ENCODE data around the gene RTN4RL1.

RTN4RL1 gene

DNA sequence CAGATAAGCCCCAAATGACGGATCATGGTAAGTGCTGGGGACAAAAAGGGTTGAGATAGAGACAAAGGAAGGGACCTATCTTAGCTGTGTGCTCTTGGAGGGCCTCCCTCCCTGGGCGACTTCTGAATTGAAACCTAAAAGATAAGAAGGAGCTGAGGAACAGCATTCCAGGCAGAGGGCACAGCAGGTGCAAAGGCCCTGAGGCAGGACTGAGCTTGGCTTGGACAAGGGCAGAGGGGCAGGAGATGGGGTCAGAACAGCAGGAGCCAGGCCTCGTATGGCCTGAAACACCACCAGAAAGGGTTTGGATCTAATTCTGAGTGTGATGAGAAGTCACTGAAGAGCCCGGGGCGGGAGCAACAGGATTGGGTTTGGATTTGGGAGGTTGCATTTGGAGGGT is 75.4 kb downstream of the RTN4RL1 start:
- H3K4me3 Mint-ChIP-seq, result no peak overlapping the region
- DNase-seq (no peak), ATAC-seq (replicated peaks) (no peak)
- H3K27me3 Mint-ChIP-seq, result peaks cover 10 to 12% of the 10 kb centered on the region in 2 donors
- no peaks in the 10 kb centered on the region for H3K36me3 Mint-ChIP-seq (ENCODE audit: insufficient read depth)
- H3K9me3 Mint-ChIP-seq, result no peaks in the 10 kb centered on the region
- no peak overlapping the region for H3K27ac Mint-ChIP-seq
- no peaks in the 10 kb centered on the region for H3K4me1 Mint-ChIP-seq (ENCODE audit: low read depth in 2 of 2)

DNA sequence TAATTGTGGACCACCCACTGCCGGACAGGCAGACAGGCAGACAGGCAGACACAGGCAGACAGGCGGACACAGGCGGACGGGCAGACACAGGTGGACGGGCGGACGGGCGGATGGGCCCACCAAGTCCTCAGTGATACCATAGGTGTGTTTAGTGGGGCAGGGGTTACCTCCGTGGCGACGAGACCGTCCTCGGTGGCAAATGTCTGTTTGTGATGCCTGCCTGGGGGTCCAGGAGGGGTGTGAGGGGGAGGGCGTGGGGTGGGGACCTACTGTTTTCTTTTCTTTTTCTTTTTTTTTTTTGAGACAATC is 76.7 kb downstream of the RTN4RL1 start:
- Mint-ChIP-seq H3K4me1 (ENCODE audit: low read depth in 2 of 2) (peaks cover 0 to 2% of the 10 kb centered on the region in 2 donors), H3K27ac (no peak overlapping the region), H3K36me3 (ENCODE audit: insufficient read depth) (peaks cover 3% of the 10 kb centered on the region), H3K27me3 (peaks cover 6 to 10% of the 10 kb centered on the region in 2 donors), H3K4me3 (no peak overlapping the region), H3K9me3 (no peaks in the 10 kb centered on the region)
- DNase-seq, result no peak
- no peak for ATAC-seq (replicated peaks)

DNA sequence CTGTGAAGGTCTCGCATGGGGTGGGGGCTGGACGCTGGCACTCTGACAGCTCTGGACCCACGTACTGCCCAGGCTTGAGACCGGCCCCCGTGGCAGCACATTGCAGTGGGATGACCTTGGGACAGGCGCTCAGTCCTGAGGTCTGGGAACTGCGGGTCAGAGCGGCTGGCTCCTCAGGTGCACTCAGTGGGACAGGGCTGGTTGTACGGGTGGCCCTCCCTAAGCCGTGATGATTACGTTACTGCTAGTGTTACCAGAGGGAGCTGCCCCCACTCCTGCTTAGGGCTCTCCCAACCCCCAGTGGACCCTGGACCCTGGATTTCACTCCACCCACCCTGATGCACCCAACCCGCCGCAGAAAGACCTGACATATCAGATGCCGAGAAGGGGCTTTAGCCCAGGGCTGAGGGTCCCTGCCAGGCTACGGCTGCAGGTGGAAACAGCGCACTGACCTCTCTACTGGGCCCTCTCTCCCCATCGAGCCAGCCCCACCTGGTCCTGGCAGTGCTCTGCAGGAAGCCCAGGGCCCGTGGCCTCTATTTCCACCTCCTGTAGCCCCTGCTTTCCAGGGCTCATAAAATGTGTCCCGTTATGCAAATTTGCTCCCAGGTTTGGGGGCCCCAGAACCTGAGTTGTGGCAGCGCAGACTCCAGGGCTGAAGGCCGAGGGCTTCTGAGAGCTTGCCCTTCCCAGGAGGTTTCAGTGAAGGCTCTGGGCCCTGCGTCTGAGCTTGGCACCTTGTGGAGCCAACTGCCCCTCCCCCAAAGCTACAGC is 77.2 kb downstream of the RTN4RL1 start:
- Mint-ChIP-seq H3K36me3 (ENCODE audit: insufficient read depth) (peaks cover 3% of the 10 kb centered on the region), H3K4me3 (no peak overlapping the region), H3K9me3 (no peaks in the 10 kb centered on the region), H3K4me1 (ENCODE audit: low read depth in 2 of 2) (peaks cover 0 to 2% of the 10 kb centered on the region in 2 donors), H3K27ac (no peak overlapping the region), H3K27me3 (peaks cover 6 to 10% of the 10 kb centered on the region in 2 donors)
- no peak for DNase-seq
- ATAC-seq (replicated peaks), result no peak

- H3K9me3 Mint-ChIP-seq, result no peaks in the 10 kb centered on the region
- ATAC-seq (replicated peaks) (no peak), DNase-seq (no peak)
- H3K27me3 Mint-ChIP-seq, result peaks cover 6 to 10% of the 10 kb centered on the region in 2 donors
- peaks cover 0 to 2% of the 10 kb centered on the region in 2 donors for H3K4me1 Mint-ChIP-seq (ENCODE audit: low read depth in 2 of 2)
- H3K4me3 Mint-ChIP-seq, result no peak overlapping the region
- no peak overlapping the region for H3K27ac Mint-ChIP-seq
- peaks cover 3% of the 10 kb centered on the region for H3K36me3 Mint-ChIP-seq (ENCODE audit: insufficient read depth)
Measured at GRCh38 chr17:1947229-1947742, 77.8 kb downstream of the RTN4RL1 start.

DNA sequence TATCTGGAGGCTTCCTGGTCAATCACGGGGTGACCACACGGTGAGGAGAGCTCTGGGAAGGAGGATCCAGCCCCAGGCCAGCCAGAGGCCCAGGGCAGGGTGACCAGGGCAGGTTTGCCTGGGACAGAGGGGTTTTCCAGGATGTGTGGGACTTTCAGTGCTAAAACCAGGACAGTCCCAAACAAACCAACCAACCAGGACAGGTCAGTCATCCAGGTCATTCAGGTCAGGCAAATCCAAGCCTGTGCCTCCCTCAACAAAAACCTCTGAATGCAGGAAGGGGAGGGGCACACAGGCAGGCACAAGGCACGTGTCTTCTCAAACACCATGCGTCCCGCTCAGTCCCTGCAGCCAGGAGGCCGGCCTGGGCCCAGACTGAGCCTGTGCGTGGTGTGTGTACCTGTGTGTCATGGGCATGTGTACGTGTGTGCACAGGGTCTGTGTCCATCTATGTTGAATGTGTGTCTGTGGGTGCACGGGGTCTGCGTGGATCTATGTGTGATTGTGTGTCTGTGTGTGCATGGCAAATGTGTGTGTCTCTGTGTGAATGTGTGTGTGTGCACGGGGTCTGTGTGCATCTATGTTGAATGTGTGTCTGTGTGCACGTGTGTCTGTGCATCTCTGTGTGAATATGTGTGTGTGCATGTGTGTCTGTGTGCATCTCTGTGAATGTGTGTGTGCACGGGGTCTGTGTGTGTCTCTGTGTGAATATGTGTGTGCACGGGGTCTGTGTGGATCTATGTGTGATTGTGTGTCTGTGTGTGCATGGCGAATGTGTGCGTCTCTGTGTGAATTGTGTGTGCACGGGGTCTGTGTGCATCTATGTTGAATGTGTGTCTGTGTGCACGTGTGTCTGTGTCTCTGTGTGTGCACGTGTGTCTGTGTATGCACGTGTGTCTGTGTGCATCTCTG is 78.9 kb downstream of the RTN4RL1 start:
- ATAC-seq (replicated peaks), result no peak
- no peak overlapping the region for H3K27ac Mint-ChIP-seq
- no peaks in the 10 kb centered on the region for H3K9me3 Mint-ChIP-seq

GRCh38 chr17:1945621-1946020 is 79.5 kb downstream of the RTN4RL1 start:
- H3K9me3 Mint-ChIP-seq, result no peaks in the 10 kb centered on the region
- peaks cover 3% of the 10 kb centered on the region for H3K36me3 Mint-ChIP-seq (ENCODE audit: insufficient read depth)
- DNase-seq, result no peak
- H3K27me3 Mint-ChIP-seq, result peaks cover 6 to 15% of the 10 kb centered on the region in 2 donors
- H3K4me3 Mint-ChIP-seq, result no peak overlapping the region
- peaks cover 0 to 2% of the 10 kb centered on the region in 2 donors for H3K4me1 Mint-ChIP-seq (ENCODE audit: low read depth in 2 of 2)
- peak overlapping the region in 1 of 2 donors; percentile 62 for H3K27ac Mint-ChIP-seq
- ATAC-seq (replicated peaks), result no peak

More for the DNA sequence above, 78.9 kb downstream of the RTN4RL1 start:
- Mint-ChIP-seq H3K4me1 (ENCODE audit: low read depth in 2 of 2) (peaks cover 0 to 2% of the 10 kb centered on the region in 2 donors), H3K36me3 (ENCODE audit: insufficient read depth) (peaks cover 3% of the 10 kb centered on the region), H3K4me3 (no peak overlapping the region), H3K27me3 (peaks cover 6 to 10% of the 10 kb centered on the region in 2 donors)
- no peak for DNase-seq

DNA sequence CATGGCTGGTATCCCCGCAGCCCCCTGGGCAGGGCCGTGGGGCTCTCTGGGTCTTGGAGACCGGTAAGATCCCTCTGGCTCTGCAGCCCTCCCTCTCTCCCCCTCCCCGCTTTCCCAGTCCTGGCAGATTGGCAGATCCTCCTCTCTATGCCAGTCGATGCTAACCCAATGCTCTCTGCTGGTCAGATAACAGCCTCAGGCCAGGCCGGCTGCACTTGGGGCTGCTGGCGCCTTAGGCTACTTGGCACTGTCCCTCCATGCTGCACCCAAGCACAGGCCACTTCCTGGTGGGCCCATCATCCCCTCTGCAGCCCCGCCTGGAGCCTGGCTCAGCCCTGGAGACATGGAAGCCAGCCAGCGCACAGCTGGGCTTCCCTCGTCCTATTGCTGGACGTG is 81.7 kb downstream of the RTN4RL1 start:
- ATAC-seq (replicated peaks), result no peak
- Mint-ChIP-seq H3K27me3 (peaks cover 0 to 9% of the 10 kb centered on the region in 2 donors), H3K4me1 (ENCODE audit: low read depth in 2 of 2) (peaks cover 0 to 2% of the 10 kb centered on the region in 2 donors), H3K9me3 (no peaks in the 10 kb centered on the region), H3K27ac (peak overlapping the region in 1 of 2 donors; percentile 44), H3K36me3 (ENCODE audit: insufficient read depth) (peaks cover 3% of the 10 kb centered on the region), H3K4me3 (no peak overlapping the region)
- no peak for DNase-seq

DNA sequence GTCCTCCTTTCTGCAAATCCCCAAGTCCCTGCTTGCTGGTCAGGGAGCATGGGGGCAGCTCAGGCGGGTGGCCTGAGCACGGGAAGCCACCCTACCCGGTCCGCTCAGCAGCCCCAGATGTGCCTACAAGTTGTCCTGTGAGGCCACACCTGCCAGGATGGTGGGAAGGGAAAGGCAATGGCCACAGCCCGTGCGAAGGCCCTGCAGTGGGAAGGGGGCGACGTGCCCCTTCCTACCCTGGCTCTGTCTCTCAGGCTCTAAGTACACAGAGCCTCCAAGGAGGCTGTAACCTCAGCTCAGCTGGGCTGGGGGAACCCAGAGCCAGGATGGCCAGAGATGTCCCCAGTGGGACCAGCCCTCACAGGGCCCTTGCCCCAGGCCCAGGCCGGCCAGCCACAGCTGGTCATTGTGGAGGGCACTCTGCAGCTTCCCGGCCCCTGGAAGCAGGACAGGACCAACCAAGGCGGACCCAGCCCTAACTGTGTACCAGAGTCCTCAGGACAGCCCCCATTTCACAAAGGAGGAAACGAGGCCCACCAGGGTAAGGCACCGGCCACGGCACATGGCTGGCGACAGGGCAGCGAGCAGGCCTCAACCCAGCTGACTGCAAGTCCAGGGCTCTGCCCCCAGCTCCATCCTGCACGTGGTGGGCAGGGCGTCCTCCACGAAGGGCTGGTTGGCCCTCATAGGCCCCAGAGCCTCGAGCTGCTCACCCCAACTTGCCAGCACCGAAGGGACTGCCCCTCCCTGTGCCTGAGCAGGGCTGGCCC is 82.3 kb downstream of the RTN4RL1 start:
- ATAC-seq (replicated peaks) (no peak), DNase-seq (no peak)
- peaks cover 0 to 2% of the 10 kb centered on the region in 2 donors for H3K4me1 Mint-ChIP-seq (ENCODE audit: low read depth in 2 of 2)
- no peak overlapping the region for H3K4me3 Mint-ChIP-seq
- no peak overlapping the region for H3K27ac Mint-ChIP-seq
- H3K36me3 Mint-ChIP-seq (ENCODE audit: insufficient read depth), result peaks cover 3% of the 10 kb centered on the region
- no peaks in the 10 kb centered on the region for H3K9me3 Mint-ChIP-seq
- H3K27me3 Mint-ChIP-seq, result peaks cover 0 to 9% of the 10 kb centered on the region in 2 donors

- ATAC-seq (replicated peaks), result no peak
- Mint-ChIP-seq H3K4me3 (no peak overlapping the region), H3K4me1 (ENCODE audit: low read depth in 2 of 2) (peaks cover 0 to 2% of the 10 kb centered on the region in 2 donors), H3K27me3 (peaks cover 0 to 9% of the 10 kb centered on the region in 2 donors), H3K36me3 (ENCODE audit: insufficient read depth) (peaks cover 3% of the 10 kb centered on the region), H3K9me3 (no peaks in the 10 kb centered on the region), H3K27ac (no peak overlapping the region)
- no peak for DNase-seq
Measured at GRCh38 chr17:1942066-1942365, 83.1 kb downstream of the RTN4RL1 start.

DNA sequence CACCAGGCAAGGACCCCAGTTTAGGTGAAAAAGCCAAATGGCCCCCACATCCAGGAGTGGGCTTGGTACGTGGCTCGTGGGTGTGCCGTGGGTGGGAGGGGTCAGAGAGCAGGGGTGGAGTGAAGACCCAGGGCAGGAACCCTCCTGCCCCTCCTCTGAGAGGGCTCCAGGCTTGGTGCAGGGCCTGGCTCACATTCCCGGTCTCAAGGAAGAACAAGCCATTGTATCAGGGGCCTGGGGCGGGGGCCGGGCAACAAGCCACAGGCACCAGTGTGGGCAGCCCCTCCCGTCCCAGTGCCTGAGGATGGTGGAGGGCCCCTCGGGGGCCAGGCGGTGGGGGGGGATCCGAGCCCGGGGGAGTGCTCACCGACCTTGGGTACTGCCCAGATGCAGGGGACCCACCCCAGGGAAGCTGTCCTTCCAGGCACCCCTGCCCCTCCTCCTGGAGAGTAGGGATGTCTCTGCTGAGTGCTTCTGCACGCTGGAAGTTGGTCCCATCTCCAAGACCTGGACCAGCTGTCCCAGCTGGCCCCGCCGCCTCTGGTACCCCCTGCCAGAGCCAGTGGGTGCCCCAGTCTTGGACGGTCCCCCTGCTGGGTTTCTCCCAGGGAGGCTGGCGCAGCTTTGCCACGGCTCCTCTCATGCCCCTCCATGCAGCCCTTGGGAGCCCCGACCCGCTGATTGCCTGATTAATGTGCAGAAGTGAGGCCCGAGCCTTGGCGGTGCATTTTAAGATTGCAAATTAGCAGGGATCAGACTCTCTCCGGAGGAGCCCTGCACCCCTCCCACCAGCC is 83.7 kb downstream of the RTN4RL1 start:
- ATAC-seq (replicated peaks) (no peak), DNase-seq (no peak)
- Mint-ChIP-seq H3K4me1 (ENCODE audit: low read depth in 2 of 2) (peaks cover 0 to 2% of the 10 kb centered on the region in 2 donors), H3K36me3 (ENCODE audit: insufficient read depth) (peaks cover 3% of the 10 kb centered on the region), H3K9me3 (no peaks in the 10 kb centered on the region), H3K4me3 (no peak overlapping the region), H3K27ac (no peak overlapping the region), H3K27me3 (peaks cover 0 to 9% of the 10 kb centered on the region in 2 donors)

GRCh38 chr17:1940810-1941185 is 84.3 kb downstream of the RTN4RL1 start:
- H3K27me3 Mint-ChIP-seq, result peaks cover 0 to 9% of the 10 kb centered on the region in 2 donors

GRCh38 chr17:1939981-1940809 is 84.9 kb downstream of the RTN4RL1 start:
- Mint-ChIP-seq H3K27me3 (peaks cover 2 to 9% of the 10 kb centered on the region in 2 donors), H3K4me1 (ENCODE audit: low read depth in 2 of 2) (peaks cover 0 to 2% of the 10 kb centered on the region in 2 donors), H3K9me3 (no peaks in the 10 kb centered on the region), H3K4me3 (no peak overlapping the region), H3K27ac (peak overlapping the region in 1 of 2 donors; percentile 63), H3K36me3 (ENCODE audit: insufficient read depth) (peaks cover 3% of the 10 kb centered on the region)
- ATAC-seq (replicated peaks) (no peak), DNase-seq (no peak)

More at GRCh38 chr17:1940810-1941185, 84.3 kb downstream of the RTN4RL1 start:
- no peak overlapping the region for H3K4me3 Mint-ChIP-seq
- ATAC-seq (replicated peaks) (no peak), DNase-seq (no peak)
- peak overlapping the region in 1 of 2 donors; percentile 63 for H3K27ac Mint-ChIP-seq
- peaks cover 0 to 2% of the 10 kb centered on the region in 2 donors for H3K4me1 Mint-ChIP-seq (ENCODE audit: low read depth in 2 of 2)
- H3K36me3 Mint-ChIP-seq (ENCODE audit: insufficient read depth), result peaks cover 3% of the 10 kb centered on the region
- no peaks in the 10 kb centered on the region for H3K9me3 Mint-ChIP-seq

Data from effector memory CD8-positive, alpha-beta T cell (primary cell).